GM19023 (cell line): Measurements from ENCODE around the gene RAX2.
"Not testable (repeated sequence)": the region's sequence is repeated elsewhere in the genome, so short reads cannot be mapped to it uniquely, and the experiment has no call there.

Experiments
- ATAC-seq: cut with Tn5 transposase; IDR thresholded peaks from one replicate; pipeline ENCODE4 v1.9.1; 2021; ENCODE audit warnings: mild to moderate bottlenecking, moderate library complexity; ENCODE audit not compliant: unreplicated experiment

Gene RAX2

GRCh38 chr19:3762130-3762473 lies 9.9 kb downstream of the RAX2 start:
- no peak for ATAC-seq

DNA sequence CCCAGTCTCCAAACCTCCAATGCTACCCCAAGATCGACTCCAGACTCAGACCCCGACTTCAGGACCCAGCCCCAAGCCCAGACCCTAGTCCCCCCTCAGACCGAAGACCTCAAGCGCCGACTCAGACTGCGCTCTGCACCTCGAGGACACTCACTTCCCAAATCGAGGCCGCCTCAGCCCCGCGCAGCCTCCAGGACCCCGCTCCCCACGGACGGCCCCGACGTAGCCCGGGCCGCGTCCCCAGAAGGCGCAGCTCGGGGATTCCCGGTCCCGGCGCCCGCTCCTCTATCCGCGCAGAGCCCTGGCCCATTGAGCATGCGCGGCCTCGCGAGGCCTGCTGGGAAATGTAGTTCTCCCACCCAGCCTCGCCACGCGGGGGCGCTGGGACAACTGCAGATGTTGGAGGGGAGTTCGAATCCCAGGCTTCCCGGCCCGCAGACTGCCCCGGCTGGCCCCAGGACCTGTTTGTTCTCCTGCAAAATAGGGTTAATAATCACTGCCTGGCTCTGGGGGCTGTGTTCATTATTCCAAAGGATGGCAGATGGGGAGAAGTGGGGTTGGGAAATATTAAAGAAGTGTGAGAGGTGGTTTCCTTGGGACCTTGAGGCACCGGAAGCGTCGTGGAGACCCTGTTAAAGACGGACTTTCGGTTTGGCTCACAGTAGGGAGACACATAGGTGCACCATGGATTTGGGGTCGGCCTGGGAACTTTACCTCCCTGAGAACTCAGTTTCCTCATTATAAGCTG lies 10.5 kb downstream of the RAX2 start, which contains the start of gene APBA3:
APBA3 (minus strand) TSS at position 311 of the 748 bp plus-strand sequence. CDS start 1,428 bp downstream, outside the sequence.
- no peak for ATAC-seq

- no peak for ATAC-seq
Observed at GRCh38 chr19:3760871-3761361, 11.1 kb downstream of the RAX2 start.

GRCh38 chr19:3759482-3760254 lies 12.4 kb downstream of the RAX2 start:
- no peak for ATAC-seq

- ATAC-seq = not testable (repeated sequence)
Observed at GRCh38 chr19:3758297-3758696, 13.7 kb downstream of the RAX2 start.

DNA sequence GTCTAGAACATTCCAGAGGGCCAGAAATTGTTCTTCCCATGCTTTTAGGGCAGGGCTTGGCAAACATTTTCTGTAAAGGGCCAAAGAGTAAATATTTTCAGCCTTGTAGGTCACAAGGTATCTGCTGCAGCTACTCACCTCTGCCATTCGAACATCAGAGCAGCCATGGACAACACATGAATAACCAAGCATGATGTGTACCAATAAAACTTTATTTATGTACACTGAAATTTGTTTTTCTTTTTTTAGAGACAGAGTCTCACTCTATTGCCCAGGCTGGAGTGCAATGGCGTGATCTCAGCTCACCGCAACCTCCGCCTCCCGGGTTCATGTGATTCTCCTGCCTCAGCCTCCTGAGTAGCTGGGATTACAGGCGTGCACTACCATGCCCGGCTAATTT lies 14.3 kb downstream of the RAX2 start:
- not testable (repeated sequence) for ATAC-seq

DNA sequence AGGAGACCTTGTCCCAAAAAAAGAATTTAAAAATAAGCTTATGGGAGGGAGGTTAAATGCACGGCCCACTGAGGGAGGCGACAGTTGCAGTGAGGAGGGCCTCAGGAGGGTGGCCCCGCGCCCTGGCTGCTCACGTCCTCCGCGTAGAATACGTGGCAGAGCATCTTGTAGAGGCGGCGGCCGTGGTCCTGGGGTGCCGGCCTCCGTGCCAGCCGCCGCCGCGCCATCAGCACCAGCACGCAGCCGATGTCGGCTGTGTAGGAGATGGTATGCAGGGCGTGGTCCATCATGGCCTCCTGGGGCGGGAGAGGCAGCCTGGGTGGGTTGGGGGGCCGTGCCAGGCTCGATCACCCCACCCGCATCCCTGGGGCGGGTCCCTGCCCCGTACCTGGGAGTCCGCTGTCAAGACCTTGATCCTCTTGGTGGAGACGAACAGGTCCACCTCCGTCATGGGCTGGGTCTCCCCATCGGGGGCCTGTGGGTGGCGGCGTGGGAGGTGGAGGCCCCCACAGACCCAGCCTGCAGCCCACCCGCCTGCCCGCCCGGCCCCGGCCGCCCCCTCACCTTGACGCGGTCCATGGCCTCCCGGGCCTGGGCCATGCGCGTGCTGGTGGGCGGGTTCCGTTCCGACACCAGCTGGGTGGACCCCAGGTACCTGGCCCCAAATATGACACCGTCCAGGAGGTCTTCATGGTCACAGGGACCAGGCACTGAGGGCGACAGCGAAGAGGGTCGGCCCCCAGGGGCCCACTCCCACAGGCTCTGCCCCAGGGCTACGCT lies 18.2 kb downstream of the RAX2 start:
- no peak for ATAC-seq

DNA sequence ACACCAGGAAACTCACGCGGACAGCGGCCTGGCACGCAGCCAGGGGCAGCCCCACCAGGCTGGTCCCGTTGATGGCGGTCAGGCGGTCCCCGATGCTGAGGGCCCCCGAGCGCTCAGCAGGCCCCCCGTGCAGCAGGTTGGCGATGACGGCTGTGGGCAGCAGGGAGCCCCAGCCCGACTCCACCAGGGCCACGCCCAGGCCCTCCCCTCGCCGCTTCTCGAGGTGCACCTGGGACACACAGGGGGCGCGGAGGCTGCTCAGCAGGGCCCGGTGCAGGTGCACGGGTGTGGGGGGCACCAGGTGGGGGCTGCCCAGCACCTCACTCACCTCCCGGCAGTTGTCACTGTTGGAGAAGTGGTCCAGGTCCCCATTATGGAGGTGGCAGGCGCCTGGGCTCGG lies 19.5 kb downstream of the RAX2 start:
- ATAC-seq = no peak

DNA sequence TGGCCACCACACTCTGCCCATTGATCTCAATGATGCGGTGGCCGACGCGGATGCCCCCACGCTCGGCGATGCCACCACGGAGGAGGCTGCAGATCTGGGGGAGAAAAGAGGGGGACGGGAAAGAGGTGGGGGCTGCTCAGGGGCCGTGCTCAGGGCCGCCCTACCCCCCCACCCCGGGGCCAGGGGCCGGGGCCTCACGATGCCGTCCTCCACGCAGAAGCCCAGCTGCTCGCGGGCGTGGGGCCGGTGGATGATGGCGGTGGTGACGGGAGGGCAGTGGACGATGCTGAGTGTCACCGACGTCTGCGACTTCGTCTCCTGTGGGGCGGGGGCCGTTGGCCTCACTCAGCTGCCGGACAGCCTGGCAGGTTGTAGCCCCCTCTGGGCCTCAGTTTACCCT lies 20.8 kb downstream of the RAX2 start:
- ATAC-seq = no peak

GRCh38 chr19:3750211-3750610 lies 21.8 kb downstream of the RAX2 start:
- no peak for ATAC-seq

DNA sequence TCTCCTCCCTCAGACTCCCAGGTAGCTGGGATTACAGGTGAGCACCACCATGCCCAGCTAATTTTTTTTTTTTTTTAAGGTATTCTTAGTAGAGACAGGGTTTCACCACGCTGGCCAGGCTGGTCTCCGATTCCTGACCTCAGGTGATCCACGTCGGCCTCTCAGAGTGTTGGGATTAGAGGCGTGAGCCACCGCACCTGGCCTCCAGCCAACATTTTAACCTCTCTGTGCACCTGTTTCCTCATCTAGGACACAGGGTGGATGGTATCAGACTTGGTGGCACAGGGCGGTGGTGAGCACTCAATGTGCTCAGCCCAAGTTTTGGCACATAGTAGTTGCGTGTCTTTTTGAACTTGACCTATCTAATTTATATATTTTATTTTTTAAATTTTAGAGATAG lies 23.1 kb downstream of the RAX2 start:
- no peak for ATAC-seq

DNA sequence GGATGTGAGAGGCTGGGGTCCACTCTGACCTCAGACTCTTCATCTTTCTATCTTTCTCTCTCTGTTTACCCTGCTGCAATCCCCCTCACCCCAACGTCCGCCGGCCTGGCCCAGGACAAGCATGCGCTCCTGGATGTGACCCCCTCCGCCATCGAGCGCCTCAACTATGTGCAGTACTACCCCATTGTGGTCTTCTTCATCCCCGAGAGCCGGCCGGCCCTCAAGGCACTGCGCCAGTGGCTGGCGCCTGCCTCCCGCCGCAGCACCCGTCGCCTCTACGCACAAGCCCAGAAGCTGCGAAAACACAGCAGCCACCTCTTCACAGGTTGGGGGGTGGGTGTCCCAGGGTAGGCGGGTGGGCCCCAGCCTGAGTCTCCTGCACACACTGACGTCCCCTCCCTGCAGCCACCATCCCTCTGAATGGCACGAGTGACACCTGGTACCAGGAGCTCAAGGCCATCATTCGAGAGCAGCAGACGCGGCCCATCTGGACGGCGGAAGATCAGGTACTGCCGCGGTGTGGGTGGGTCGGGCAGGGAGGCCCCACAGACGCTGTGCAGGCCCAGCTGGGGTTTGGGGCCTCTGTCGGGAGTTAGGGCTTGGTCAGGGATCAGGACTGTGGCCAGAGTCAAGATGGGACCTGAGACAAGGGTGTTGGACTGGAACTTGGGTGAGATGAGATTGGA lies 25.5 kb downstream of the RAX2 start:
- no peak for ATAC-seq

DNA sequence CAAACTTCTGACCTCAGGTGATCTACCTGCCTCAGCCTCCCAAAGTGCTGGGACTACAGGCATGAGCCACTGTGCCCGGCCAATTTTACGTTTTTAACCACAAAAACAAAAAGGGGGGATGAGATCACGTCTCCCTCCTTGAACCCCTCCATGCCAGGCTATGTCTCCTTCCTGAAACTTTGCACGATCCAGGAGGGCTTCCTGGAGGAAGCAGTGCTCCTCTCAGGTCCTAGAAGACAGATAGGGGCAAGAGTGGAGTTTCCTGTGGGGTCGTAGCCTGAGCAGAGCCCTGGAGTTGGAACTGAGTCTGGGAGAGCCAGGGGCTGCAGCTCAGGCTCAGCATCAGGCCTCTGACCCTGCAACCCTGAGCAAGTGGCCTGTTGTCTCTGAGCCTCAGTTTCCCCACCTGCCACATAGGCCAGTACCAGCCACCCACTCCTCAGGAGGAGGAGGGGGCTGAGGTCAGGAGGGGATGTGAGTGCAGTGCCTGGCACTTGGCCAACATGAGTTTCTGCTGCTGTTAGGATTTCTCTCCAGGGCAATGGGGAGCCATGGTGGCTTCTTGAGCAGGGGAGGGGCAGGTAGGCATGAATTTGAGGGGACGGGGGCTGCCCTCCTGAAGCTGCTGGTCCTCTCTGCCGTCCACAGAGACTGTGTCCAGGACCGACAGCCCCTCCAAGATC lies 26.5 kb downstream of the RAX2 start:
- ATAC-seq = no peak

- ATAC-seq = no peak
Observed at GRCh38 chr19:3743486-3743885, 28.5 kb downstream of the RAX2 start.

DNA sequence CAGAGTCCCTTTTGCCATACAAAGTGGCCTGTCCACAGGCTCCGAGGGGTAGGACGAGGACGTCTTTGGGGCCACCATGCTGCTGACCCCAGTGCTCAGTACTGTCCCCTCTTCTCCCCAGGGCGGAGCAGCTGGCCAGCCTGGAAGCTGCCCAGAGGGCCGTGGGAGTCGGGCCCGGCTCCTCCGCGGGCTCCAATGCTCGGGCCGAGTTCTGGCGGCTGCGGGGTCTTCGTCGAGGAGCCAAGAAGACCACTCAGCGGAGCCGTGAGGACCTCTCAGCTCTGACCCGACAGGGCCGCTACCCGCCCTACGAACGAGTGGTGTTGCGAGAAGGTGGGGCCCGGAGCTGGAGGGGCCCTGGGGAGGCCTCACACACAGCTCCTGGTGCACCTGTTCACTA lies 31.6 kb downstream of the RAX2 start:
- ATAC-seq = no peak

GRCh38 chr19:3738477-3739220 lies 33.4 kb downstream of the RAX2 start:
- ATAC-seq = no peak

GRCh38 chr19:3737487-3738205 lies 34.4 kb downstream of the RAX2 start:
- no peak for ATAC-seq

DNA sequence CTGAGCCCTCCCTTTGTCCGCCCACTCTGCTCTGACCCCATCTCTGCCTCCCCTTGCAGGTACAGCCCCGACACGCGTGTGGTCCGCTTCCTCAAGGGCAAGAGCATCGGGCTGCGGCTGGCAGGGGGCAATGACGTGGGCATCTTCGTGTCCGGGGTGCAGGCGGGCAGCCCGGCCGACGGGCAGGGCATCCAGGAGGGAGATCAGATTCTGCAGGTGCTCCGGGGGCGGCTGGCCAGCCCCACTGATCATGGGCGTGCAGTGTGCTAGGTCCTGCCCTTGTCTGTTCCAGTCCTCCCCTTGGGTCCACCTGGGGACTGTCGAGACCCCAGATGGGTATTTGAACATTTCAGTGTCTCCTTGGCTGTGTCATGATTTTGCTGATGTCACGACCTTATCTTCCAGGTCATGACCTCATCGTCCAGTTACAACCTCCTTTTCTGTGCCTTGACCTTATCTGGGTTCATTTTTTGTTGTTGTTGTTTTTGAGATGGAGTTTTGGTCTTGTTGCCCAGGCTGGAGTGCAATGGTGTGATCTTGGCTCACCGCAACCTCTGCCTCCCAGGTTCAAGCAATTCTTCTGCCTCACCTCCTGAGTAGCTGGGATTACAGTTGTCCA lies 35.8 kb downstream of the RAX2 start:
- ATAC-seq = no peak

DNA sequence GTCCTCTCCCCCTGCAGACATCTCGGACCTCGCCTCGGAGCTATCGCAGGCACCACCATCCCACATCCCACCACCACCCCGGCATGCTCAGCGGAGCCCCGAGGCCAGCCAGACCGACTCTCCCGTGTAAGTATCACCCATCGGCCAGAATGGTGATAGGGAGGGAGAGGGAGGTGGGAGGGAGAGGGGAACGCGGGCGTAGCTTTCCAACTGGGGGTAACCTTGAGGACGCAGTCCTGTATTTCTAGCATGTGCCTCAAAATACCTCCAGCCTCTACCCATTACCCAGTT lies 37.8 kb downstream of the RAX2 start:
- no peak for ATAC-seq
